A673 (cell line): ENCODE data around the gene SLCO3A1. TPM values are rescaled to one million over a fixed set of nuclear protein-coding genes. Genes with fewer than 3 reads are reported as not detected.

Source experiments
- BruUV-seq: library from RNA; stranded (reverse); fragments of 400-500 nt; replicated peaks from 2 replicates; lab custom pipeline; 2021; lab: Mats Ljungman, UMichigan
- CTCF ChIA-PET: fragments of 300-600 bp; sonication (Branson Sonifier 250); formaldehyde crosslinking; loops from one replicate; lab custom pipeline; 2022; ENCODE audit warnings: antibody characterized with exemption; lab: Charles Lee
- POLR2A ChIA-PET: fragments of 300-600 bp; sonication (Branson Sonifier 250); formaldehyde crosslinking; loops from one replicate; lab custom pipeline; 2022; ENCODE audit warnings: antibody characterized with exemption; ENCODE audit not compliant: low non-redundant PET; lab: Charles Lee
- DNase-seq: peaks from one replicate; pipeline ENCODE4 v3.0.0-alpha.2; 2015; ENCODE audit warnings: low spot score
- H3K27ac ChIP-seq: fragments of 200-600 bp; sonication (generic); 2 replicates; pipeline ENCODE4 v1.5.1; 2016; ENCODE audit warnings: mixed run types, low read depth, mild to moderate bottlenecking, mixed read lengths, antibody characterized with exemption, low read length; ENCODE audit not compliant: poor library complexity, severe bottlenecking
- H3K27me3 ChIP-seq: fragments of 200-600 bp; sonication (generic); replicated peaks from 2 replicates; pipeline ENCODE4 v1.6.1; 2017; ENCODE audit warnings: mixed run types, low read depth, mild to moderate bottlenecking, mixed read lengths, antibody characterized with exemption, low read length; ENCODE audit not compliant: insufficient read depth, poor library complexity
- H3K36me3 ChIP-seq: fragments of 200-600 bp; sonication (generic); 2 replicates; pipeline ENCODE4 v1.6.1; 2016; ENCODE audit warnings: mixed run types, mild to moderate bottlenecking, mixed read lengths, antibody characterized with exemption, low read length; ENCODE audit not compliant: insufficient read depth, poor library complexity, severe bottlenecking
- H3K4me1 ChIP-seq: fragments of 200-600 bp; sonication (generic); 2 replicates; pipeline ENCODE4 v1.6.1; 2017; ENCODE audit warnings: mixed run types, mild to moderate bottlenecking, mixed read lengths, antibody characterized with exemption, low read length; ENCODE audit not compliant: insufficient read depth, poor library complexity, severe bottlenecking
- H3K4me3 ChIP-seq: fragments of 200-600 bp; sonication (generic); 2 replicates; pipeline ENCODE4 v1.5.1; 2016; ENCODE audit warnings: low read depth, mixed run types, mild to moderate bottlenecking, mixed read lengths, low read length; ENCODE audit not compliant: poor library complexity, severe bottlenecking
- H3K9me3 ChIP-seq: fragments of 200-600 bp; sonication (generic); 2 replicates; pipeline ENCODE4 v1.6.1; 2016; ENCODE audit warnings: mixed run types, low read depth, mild to moderate bottlenecking, mixed read lengths, antibody characterized with exemption, low read length; ENCODE audit not compliant: poor library complexity, severe bottlenecking
- CTCF ChIP-seq: fragments of 300-800, 200-600 bp; sonication (generic); conservative IDR thresholded peaks from 2 replicates; pipeline ENCODE4 v1.5.1; 2017; ENCODE audit warnings: low read depth, mild to moderate bottlenecking, antibody characterized with exemption, low read length, moderate library complexity, mixed read lengths
- EZH2 ChIP-seq: fragments of 200-600 bp; sonication (generic); IDR thresholded peaks from 2 replicates; pipeline ENCODE4 v1.6.1; 2017; ENCODE audit warnings: borderline replicate concordance, low read depth, mild to moderate bottlenecking, mixed read lengths, antibody characterized with exemption, low read length; ENCODE audit not compliant: poor library complexity, severe bottlenecking
- intact Hi-C: fragments of 100-400 bp; cut with micrococcal nuclease; formaldehyde crosslinking; loops from one replicate; pipeline ENCODE4 v1.10.0; 2022; ENCODE audit not compliant: unreplicated experiment
- total RNA-seq: library from RNA; stranded (reverse); gene quantifications from 2 replicates; pipeline ENCODE4 v1.2.3, GENCODE V29; 2021

The SLCO3A1 gene
- total RNA-seq, 1 experiment from 2014 or later = 16.6 TPM

DNA sequence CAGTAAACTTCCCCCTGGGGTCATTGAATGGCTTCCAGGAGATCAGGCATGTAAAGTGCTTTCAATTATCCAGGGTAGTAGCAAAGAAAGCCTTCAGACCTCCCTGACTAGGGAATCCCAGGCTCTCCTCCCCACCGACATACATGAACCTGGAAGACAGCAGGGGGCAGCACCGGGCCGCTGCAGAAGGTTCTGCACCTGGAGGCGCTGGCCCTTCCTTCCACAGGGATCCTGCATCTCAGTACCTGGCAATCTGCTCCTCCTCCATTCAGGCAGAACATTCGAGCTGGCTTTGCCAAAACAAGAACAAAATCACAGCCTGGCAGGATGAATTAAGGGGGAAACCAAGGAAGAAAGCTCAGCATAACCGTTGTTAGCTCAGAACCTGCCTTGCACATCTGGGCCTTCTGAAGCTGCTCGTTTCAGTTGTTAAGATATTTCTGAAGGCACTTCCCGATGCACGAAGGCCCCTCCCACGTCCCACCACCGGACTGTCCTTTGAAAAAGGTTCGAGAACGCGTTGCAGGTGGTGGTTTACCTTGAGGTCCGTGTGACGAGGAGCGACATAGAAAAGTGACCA, 237.7 kb downstream of the SLCO3A1 start:
- Histone ChIP-seq H3K27ac (no peak overlapping the region), H3K36me3 (no peaks in the 10 kb centered on the region), H3K9me3 (no peaks in the 10 kb centered on the region), H3K4me1 (no peaks in the 10 kb centered on the region), H3K27me3 (no peaks in the 10 kb centered on the region), H3K4me3 (no peak overlapping the region)
- intact Hi-C loops = no loop called here
- BruUV-seq = no TSS peak
- peak; percentile 31 for DNase-seq
- ChIA-PET POLR2A (interaction anchor here (0.5 kb wide), 1 partner anchor 136 kb away, joined by 5 read pairs; no protein-coding TSS in a partner anchor), CTCF (no interaction called here)
- no peak for TF ChIP-seq EZH2
- peak; percentile 74 for TF ChIP-seq CTCF

GRCh38 chr15:92092289-92093105, 239.0 kb downstream of the SLCO3A1 start:
- intact Hi-C loops = no loop called here
- POLR2A ChIA-PET = no interaction called here
- H3K27ac ChIP-seq = no peak overlapping the region
- DNase-seq = no peak
- H3K4me3 ChIP-seq = no peak overlapping the region
- H3K27me3 ChIP-seq = no peaks in the 10 kb centered on the region
- no peaks in the 10 kb centered on the region for H3K4me1 ChIP-seq
- BruUV-seq = no TSS peak
- TF ChIP-seq EZH2 = no peak
- no peak for TF ChIP-seq CTCF
- H3K9me3 ChIP-seq = no peaks in the 10 kb centered on the region
- CTCF ChIA-PET = no interaction called here
- no peaks in the 10 kb centered on the region for H3K36me3 ChIP-seq

DNA sequence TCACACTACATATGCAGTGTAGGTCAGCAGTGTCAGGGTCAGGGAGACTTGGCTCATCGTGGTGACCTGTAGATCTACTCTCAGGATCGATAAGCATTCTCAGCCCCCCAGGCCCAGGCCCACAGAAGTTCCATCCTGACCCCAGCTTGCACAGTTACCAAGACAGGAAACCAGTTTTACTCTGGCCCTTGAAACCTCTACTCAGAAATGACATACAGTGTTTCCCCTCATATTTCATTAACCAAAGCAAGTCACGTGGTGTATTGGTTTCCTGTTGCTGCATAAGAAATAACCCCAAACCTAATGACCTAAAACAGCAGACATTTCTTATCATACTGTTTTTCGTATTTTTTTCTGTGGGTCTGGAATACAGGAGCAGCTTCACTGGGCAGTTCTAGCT, 242.2 kb downstream of the SLCO3A1 start:
- ChIA-PET CTCF (no interaction called here), POLR2A (no interaction called here)

More for the DNA sequence above, 242.2 kb downstream of the SLCO3A1 start:
- Histone ChIP-seq H3K36me3 (no peaks in the 10 kb centered on the region), H3K4me1 (no peaks in the 10 kb centered on the region), H3K4me3 (no peak overlapping the region), H3K27me3 (no peaks in the 10 kb centered on the region), H3K9me3 (no peaks in the 10 kb centered on the region), H3K27ac (no peak overlapping the region)
- TF ChIP-seq EZH2 (no peak), CTCF (no peak)
- DNase-seq = no peak
- BruUV-seq = no TSS peak
- intact Hi-C loops = no loop called here
